ENCODE measurements around the gene GMEB2. TPM values are rescaled to one million over a fixed set of nuclear protein-coding genes. Genes with fewer than 3 reads are reported as not detected.
"Not testable (repeated sequence)": the region's sequence is repeated elsewhere in the genome, so short reads cannot be mapped to it uniquely, and the experiment has no call there.

GMEB2 gene
- total RNA-seq, 6 experiments from 2014 or later: 3.2 to 7.0 (median 5.1) TPM

DNA sequence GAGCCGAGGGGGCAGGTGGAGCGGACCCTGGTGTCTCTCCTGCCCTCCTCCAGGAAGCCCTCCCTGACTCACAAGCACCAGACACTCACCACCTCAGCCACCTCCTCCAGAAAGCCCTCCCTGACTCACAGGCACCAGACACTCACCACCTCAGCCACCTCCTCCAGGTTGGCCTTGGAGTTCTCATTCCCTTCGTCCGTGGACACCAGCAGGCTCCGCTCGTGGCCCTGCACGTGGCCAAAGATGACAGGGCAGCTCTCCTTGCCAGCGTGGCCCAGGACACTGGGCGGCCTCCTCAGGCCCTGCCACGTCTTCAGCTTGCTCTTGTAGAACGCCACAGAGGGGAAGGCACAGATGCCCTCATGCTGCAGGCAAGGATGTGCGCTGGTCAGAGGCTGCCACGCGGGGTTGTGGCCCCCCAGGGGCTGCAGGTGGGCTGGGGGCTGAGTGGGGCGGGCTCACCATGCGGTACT is 66.5 kb downstream of the GMEB2 start:
- H3K9me3 ChIP-seq: no peaks in the 10 kb centered on the region
- H3K36me3 ChIP-seq: peaks cover 0 to 41% (median 15%) of the 10 kb centered on the region in 4 donors
- no peak for TF ChIP-seq POLR2A (IDR thresholded peaks at IDR 0.05)
- TF ChIP-seq, protein P1, sequence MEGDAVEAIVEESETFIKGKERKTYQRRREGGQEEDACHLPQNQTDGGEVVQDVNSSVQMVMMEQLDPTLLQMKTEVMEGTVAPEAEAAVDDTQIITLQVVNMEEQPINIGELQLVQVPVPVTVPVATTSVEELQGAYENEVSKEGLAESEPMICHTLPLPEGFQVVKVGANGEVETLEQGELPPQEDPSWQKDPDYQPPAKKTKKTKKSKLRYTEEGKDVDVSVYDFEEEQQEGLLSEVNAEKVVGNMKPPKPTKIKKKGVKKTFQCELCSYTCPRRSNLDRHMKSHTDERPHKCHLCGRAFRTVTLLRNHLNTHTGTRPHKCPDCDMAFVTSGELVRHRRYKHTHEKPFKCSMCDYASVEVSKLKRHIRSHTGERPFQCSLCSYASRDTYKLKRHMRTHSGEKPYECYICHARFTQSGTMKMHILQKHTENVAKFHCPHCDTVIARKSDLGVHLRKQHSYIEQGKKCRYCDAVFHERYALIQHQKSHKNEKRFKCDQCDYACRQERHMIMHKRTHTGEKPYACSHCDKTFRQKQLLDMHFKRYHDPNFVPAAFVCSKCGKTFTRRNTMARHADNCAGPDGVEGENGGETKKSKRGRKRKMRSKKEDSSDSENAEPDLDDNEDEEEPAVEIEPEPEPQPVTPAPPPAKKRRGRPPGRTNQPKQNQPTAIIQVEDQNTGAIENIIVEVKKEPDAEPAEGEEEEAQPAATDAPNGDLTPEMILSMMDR (IDR thresholded peaks at IDR 0.05): no peak
- 82% methylated on average over 7 of the region's 16 CpGs for WGBS (ENCODE audit: insufficient coverage, low coverage, low lambda C conversion rate, missing lambda C conversion rate)
- H3K4me3 ChIP-seq: no peak overlapping the region
- no peaks in the 10 kb centered on the region for H3K27me3 ChIP-seq
- DNase-seq (no peak), ATAC-seq (no peak)
- no peaks in the 10 kb centered on the region for H3K4me1 ChIP-seq
- H3K27ac ChIP-seq: no peak overlapping the region
- intact Hi-C loops (cut with DNase I): no loop called here

DNA sequence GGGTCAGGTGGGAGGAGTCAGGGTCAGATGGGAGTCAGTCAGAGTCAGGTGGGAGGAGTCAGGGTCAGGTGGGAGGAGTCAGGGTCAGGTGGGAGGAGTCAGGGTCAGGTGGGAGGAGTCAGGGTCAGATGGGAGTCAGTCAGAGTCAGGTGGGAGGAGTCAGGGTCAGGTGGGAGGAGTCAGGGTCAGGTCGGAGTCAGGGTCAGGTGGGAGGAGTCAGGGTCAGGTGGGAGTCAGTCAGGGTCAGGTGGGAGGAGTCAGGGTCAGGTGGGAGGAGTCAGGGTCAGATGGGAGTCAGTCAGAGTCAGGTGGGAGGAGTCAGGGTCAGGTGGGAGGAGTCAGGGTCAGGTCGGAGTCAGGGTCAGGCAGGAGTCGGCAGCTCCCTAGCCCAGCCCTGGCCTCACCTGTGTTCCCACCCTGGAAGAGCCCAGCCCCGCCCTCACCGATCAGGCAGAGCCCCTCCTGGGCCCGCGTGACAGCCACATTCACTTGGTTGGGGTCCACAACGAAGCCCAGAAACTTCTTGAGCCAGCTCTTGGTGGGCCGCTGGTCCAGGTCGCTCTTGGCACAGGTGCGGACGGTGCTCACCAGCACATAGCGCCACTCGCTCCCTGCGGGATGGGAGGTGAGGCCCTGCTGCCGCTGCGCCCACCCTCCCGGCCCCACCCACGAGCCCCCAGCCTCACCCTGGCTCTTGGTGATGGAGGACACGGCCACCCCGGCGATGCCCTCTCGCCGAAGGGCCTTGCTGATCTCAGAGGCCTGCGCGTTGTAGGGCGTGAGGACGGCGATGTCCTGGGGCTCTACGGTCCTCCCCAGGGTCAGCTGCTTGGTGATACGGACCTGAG is 67.2 kb downstream of the GMEB2 start:
- H3K9me3 ChIP-seq; H3K4me1 ChIP-seq; intact Hi-C loops (cut with DNase I); ATAC-seq; H3K27ac ChIP-seq; H3K4me3 ChIP-seq; DNase-seq; H3K27me3 ChIP-seq: not testable (repeated sequence)
- 100% methylated on average over 1 of the region's 31 CpGs for WGBS (ENCODE audit: insufficient coverage, low coverage, low lambda C conversion rate, missing lambda C conversion rate)
- peaks cover 0 to 34% (median 15%) of the 10 kb centered on the region in 4 donors for H3K36me3 ChIP-seq

DNA sequence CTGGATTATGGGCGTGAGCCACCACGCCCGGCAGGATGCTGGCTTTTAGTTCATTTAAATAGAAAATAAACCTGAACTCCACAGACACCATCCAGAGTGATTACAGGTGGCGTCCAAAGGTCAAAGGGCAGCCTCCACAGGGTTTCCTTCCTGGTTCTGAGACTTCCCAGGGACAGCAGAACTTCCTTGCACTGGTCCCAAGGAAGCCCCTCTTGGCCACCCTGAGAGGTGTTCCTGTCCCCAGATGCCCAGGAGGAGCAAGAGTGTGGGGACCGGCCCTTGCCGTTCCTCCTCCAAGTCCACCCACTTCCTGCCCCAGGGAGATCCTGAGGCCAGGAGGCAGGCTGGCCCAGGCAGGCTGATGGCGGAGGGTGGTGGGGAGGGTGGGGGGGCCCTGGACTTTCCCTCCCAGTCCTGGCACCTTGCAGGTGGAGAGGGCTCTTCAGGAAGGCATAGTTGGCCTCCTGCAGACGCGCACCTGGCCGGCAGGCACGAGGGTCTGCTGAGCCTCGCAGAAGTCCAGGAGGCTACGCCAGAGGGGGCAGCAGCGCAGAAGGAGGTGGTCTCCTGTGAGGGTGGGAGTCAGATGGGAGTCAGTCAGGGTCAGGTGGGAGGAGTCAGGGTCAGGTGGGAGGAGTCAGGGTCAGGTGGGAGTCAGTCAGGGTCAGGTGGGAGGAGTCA is 68.0 kb downstream of the GMEB2 start:
- Histone ChIP-seq H3K27me3 (no peaks in the 10 kb centered on the region), H3K9me3 (no peaks in the 10 kb centered on the region), H3K4me1 (no peaks in the 10 kb centered on the region), H3K36me3 (peaks cover 0 to 33% (median 15%) of the 10 kb centered on the region in 4 donors), H3K27ac (no peak overlapping the region), H3K4me3 (no peak overlapping the region)
- ATAC-seq: no peak
- no peak for DNase-seq
- TF ChIP-seq, protein P1 (IDR thresholded peaks at IDR 0.05): no peak
- no peak for TF ChIP-seq POLR2A (IDR thresholded peaks at IDR 0.05)
- 86% methylated on average over 9 of the region's 14 CpGs for WGBS (ENCODE audit: insufficient coverage, low coverage, low lambda C conversion rate, missing lambda C conversion rate)
- intact Hi-C loops (cut with DNase I): no loop called here

DNA sequence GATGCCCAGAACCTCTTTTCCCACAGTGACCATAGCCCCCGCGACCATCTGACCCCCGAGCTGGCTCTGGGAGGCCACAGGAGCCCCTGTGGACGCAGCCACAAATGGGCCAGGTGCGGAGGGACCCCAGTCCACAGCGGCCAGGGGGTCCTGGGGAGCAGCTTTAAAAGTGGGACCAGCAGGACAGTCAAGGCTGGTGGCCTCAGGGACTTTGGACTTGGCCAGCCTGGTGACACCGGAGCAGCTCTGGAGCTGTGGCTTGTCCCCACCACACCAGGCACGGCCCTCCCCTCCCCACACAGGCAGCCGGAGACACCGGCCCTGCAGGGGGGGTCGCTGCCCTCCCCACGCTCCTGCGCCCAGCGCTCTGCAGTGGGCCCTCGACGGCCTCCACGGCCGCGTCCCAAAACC is 69.4 kb downstream of the GMEB2 start:
- TF ChIP-seq, protein P1 (IDR thresholded peaks at IDR 0.05): no peak
- no peak for TF ChIP-seq POLR2A (IDR thresholded peaks at IDR 0.05)
- Histone ChIP-seq H3K27me3 (no peaks in the 10 kb centered on the region), H3K27ac (no peak overlapping the region), H3K4me1 (no peaks in the 10 kb centered on the region), H3K9me3 (no peaks in the 10 kb centered on the region), H3K4me3 (no peak overlapping the region), H3K36me3 (peaks cover 0 to 27% (median 9%) of the 10 kb centered on the region in 4 donors)
- WGBS (ENCODE audit: insufficient coverage, low coverage, low lambda C conversion rate, missing lambda C conversion rate): 87% methylated on average over 6 of the region's 19 CpGs
- intact Hi-C loops (cut with DNase I): no loop called here
- no peak for ATAC-seq
- no peak for DNase-seq

Measured in right lobe of liver (tissue), 6 donors.